ENCODE data around the gene CYP2D6. TPM values are rescaled to one million over a fixed set of nuclear protein-coding genes. Genes with fewer than 3 reads are reported as not detected.
"Not testable (repeated sequence)": the region's sequence is repeated elsewhere in the genome, so short reads cannot be mapped to it uniquely, and the experiment has no call there.

CYP2D6 gene
- total RNA-seq, 2 experiments from 2014 or later = 7.4 to 7.5 TPM

DNA sequence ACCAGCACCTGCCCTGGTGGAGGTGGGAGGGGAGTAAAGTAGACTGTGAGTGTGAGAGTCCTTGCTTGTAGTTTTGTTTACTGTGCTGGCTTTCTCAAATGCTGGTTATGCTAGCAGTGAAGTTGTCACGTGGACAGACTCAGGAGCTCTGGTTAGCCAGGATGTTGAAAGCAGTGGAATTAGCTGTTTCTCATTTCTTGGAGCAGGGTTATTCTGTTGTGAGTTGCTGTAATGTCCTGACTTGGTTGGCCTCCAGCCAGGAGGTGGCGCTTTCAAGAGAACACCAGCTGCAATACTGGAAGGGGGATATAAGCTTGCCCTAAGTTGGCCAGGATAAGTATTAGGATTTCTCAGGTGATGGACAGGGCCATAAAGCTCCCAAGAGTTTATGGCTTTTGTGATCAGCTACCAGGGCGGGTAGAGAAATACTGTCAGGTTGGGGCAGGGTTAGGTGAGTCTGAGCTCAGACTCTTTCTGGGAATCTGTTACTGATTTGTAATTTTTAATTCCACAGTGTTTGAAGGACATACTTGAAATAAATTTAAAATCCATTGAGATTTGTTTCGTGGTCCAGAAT, 13.7 kb downstream of the CYP2D6 start:
- Histone ChIP-seq H3K9me3 (ENCODE audit: control insufficient read depth in 1 of 2, insufficient read depth in 1 of 2, low read length in 2 of 2) (peaks cover 11 to 17% of the 10 kb centered on the region in 2 experiments), H3K4me1 (ENCODE audit: insufficient read depth, low read length) (peaks cover 23% of the 10 kb centered on the region), H3K27me3 (ENCODE audit: control insufficient read depth in 1 of 2, insufficient read depth in 2 of 2, low read length in 2 of 2) (no peaks in the 10 kb centered on the region), H3K36me3 (ENCODE audit: insufficient read depth, low read length) (no peaks in the 10 kb centered on the region), H3K27ac (ENCODE audit: low read depth in 1 of 2, low read length in 2 of 2) (no peak overlapping the region), H3K4me3 (ENCODE audit: low read length) (no peak overlapping the region)
- H3K27me3 Mint-ChIP-seq = no peaks in the 10 kb centered on the region
- no peak overlapping the region for H3K4me3 Mint-ChIP-seq
- POLR2A ChIA-PET = interaction anchor here (0.9 to 1.0 kb wide), 3 partner anchors 25 to 27 kb away, joined by 3 read pairs; partner anchors contain the start of gene NDUFA6
- peaks cover 3% of the 10 kb centered on the region for H3K9me3 Mint-ChIP-seq
- ATAC-seq (ENCODE audit: poor library complexity) (no peak), DNase-seq (no peak)
- H3K36me3 Mint-ChIP-seq (ENCODE audit: low read depth) = peaks cover 18% of the 10 kb centered on the region
- TF ChIP-seq, protein P1, sequence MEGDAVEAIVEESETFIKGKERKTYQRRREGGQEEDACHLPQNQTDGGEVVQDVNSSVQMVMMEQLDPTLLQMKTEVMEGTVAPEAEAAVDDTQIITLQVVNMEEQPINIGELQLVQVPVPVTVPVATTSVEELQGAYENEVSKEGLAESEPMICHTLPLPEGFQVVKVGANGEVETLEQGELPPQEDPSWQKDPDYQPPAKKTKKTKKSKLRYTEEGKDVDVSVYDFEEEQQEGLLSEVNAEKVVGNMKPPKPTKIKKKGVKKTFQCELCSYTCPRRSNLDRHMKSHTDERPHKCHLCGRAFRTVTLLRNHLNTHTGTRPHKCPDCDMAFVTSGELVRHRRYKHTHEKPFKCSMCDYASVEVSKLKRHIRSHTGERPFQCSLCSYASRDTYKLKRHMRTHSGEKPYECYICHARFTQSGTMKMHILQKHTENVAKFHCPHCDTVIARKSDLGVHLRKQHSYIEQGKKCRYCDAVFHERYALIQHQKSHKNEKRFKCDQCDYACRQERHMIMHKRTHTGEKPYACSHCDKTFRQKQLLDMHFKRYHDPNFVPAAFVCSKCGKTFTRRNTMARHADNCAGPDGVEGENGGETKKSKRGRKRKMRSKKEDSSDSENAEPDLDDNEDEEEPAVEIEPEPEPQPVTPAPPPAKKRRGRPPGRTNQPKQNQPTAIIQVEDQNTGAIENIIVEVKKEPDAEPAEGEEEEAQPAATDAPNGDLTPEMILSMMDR (IDR thresholded peaks at IDR 0.05) = no peak
- CTCF ChIA-PET = interaction anchor here (0.9 kb wide), 2 partner anchors 26 to 48 kb away, joined by 3 to 5 read pairs; partner anchors contain the start of gene NDUFA6
- intact Hi-C loops (cut with DNase I, micrococcal nuclease) = no loop called here
- peaks cover 43% of the 10 kb centered on the region for H3K4me1 Mint-ChIP-seq (ENCODE audit: low read depth)
- H3K27ac Mint-ChIP-seq = no peak overlapping the region

DNA sequence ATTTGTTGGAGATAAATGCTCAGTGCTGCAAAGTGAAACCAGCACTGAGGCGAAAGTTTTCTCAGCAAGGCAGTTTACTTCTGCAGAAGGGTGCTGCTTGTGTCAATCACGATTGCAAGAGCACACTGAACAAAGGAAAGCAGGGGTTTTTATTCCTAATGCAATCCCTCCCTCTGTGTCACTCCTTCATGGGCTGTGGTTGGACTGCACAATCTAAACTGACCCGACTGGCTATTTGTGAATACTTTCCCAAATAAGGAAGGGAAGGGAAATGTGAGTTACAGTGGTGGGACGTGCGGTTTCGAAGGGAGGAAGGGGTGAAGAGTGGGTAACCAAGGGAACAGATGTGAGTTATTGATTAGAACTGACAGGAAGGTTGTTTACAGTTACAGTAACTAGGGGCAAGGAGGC, 15.2 kb downstream of the CYP2D6 start:
- peaks cover 13% of the 10 kb centered on the region for H3K4me1 ChIP-seq (ENCODE audit: insufficient read depth, low read length)
- CTCF ChIA-PET; H3K27me3 Mint-ChIP-seq; H3K36me3 ChIP-seq (ENCODE audit: insufficient read depth, low read length); DNase-seq; H3K4me3 Mint-ChIP-seq; POLR2A ChIA-PET; H3K27me3 ChIP-seq (ENCODE audit: control insufficient read depth in 1 of 2, insufficient read depth in 2 of 2, low read length in 2 of 2); intact Hi-C loops (cut with DNase I, micrococcal nuclease); H3K9me3 Mint-ChIP-seq; ATAC-seq (ENCODE audit: poor library complexity); H3K27ac Mint-ChIP-seq; H3K4me3 ChIP-seq (ENCODE audit: low read length); H3K27ac ChIP-seq (ENCODE audit: low read depth in 1 of 2, low read length in 2 of 2): not testable (repeated sequence)
- Mint-ChIP-seq H3K36me3 (ENCODE audit: low read depth) (peaks cover 20% of the 10 kb centered on the region), H3K4me1 (ENCODE audit: low read depth) (peaks cover 28% of the 10 kb centered on the region)
- H3K9me3 ChIP-seq (ENCODE audit: control insufficient read depth in 1 of 2, insufficient read depth in 1 of 2, low read length in 2 of 2) = peaks cover 11 to 17% of the 10 kb centered on the region in 2 experiments

DNA sequence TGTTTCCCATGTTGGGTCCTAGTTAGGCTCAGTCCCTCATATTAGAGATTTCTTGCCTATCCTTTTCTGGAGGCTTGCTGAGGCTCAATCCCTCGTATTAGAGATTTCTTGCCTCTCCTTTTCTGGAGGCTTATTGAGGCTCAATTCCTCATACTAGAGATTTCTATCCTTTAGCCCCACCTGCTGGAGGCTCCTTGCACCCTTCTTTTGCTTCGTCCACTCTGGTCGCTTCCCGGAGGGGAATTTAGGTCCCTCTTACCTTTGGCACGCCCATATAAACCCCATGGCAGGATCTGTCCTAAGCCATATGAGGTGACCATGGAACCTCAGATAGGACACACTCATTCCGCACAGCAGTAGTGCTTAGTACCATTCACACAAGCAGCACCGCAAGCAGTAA, 15.9 kb downstream of the CYP2D6 start:
- no peak overlapping the region for H3K27ac Mint-ChIP-seq
- TF ChIP-seq, protein P1 (IDR thresholded peaks at IDR 0.05) = no peak
- CTCF ChIA-PET = no interaction called here
- DNase-seq (no peak), ATAC-seq (ENCODE audit: poor library complexity) (no peak)
- peaks cover 3% of the 10 kb centered on the region for H3K9me3 Mint-ChIP-seq
- H3K27ac ChIP-seq (ENCODE audit: low read depth in 1 of 2, low read length in 2 of 2) = no peak overlapping the region
- peaks cover 21% of the 10 kb centered on the region for H3K4me1 Mint-ChIP-seq (ENCODE audit: low read depth)
- H3K27me3 Mint-ChIP-seq = no peaks in the 10 kb centered on the region
- H3K36me3 Mint-ChIP-seq (ENCODE audit: low read depth) = peaks cover 23% of the 10 kb centered on the region
- H3K4me3 Mint-ChIP-seq = no peak overlapping the region
- intact Hi-C loops (cut with DNase I, micrococcal nuclease) = no loop called here
- H3K4me1 ChIP-seq (ENCODE audit: insufficient read depth, low read length) = peaks cover 6% of the 10 kb centered on the region
- no peaks in the 10 kb centered on the region for H3K27me3 ChIP-seq (ENCODE audit: control insufficient read depth in 1 of 2, insufficient read depth in 2 of 2, low read length in 2 of 2)
- POLR2A ChIA-PET = no interaction called here
- H3K9me3 ChIP-seq (ENCODE audit: control insufficient read depth in 1 of 2, insufficient read depth in 1 of 2, low read length in 2 of 2) = peaks cover 11 to 17% of the 10 kb centered on the region in 2 experiments
- H3K4me3 ChIP-seq (ENCODE audit: low read length) = no peak overlapping the region
- no peaks in the 10 kb centered on the region for H3K36me3 ChIP-seq (ENCODE audit: insufficient read depth, low read length)

DNA sequence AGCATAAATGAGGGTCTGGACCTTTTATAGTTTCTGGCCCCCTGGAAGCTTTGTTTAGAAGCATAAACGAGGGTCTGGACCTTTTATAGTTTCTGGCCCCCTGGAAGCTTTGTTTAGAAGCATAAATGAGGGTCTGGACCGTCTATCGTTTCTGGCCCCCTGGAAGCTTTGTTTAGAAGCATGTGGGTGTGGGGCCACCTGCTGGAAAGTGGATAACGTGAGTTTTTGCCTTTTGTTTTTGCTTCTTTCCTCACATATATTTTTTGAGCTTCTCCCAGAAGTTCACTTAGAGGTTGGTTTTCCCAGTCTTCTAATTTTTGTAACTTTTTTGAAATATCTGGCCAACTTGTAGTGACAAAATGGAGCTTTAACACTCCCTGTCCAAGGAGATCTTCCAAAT, 17.8 kb downstream of the CYP2D6 start:
- H3K9me3 Mint-ChIP-seq; H3K4me1 ChIP-seq (ENCODE audit: insufficient read depth, low read length); H3K27me3 Mint-ChIP-seq; H3K27me3 ChIP-seq (ENCODE audit: control insufficient read depth in 1 of 2, insufficient read depth in 2 of 2, low read length in 2 of 2); H3K27ac Mint-ChIP-seq; H3K36me3 ChIP-seq (ENCODE audit: insufficient read depth, low read length); H3K27ac ChIP-seq (ENCODE audit: low read depth in 1 of 2, low read length in 2 of 2); H3K4me1 Mint-ChIP-seq (ENCODE audit: low read depth); intact Hi-C loops (cut with DNase I, micrococcal nuclease); H3K4me3 Mint-ChIP-seq; H3K4me3 ChIP-seq (ENCODE audit: low read length); ATAC-seq (ENCODE audit: poor library complexity): not testable (repeated sequence)
- ChIA-PET POLR2A (interaction anchor here (0.6 kb wide), 1 partner anchor 454 kb away, joined by 3 read pairs; no protein-coding TSS in a partner anchor), CTCF (interaction anchor here (1.1 to 1.4 kb wide), 2 partner anchors 22 to 23 kb away, joined by 3 to 7 read pairs; no protein-coding TSS in a partner anchor)
- peak in 1 of 14 experiments; percentile 28 for DNase-seq
- H3K9me3 ChIP-seq (ENCODE audit: control insufficient read depth in 1 of 2, insufficient read depth in 1 of 2, low read length in 2 of 2) = peaks cover 11 to 17% of the 10 kb centered on the region in 2 experiments
- H3K36me3 Mint-ChIP-seq (ENCODE audit: low read depth) = peaks cover 24% of the 10 kb centered on the region

Measured in CD4-positive, alpha-beta T cell (primary cell).